Neuronal stem cell (in vitro differentiated cells): ENCODE data around the gene PNMA5.

Source experiments
- DNase-seq: peaks from one replicate; pipeline ENCODE4 v3.0.0-alpha.2; 2013; ENCODE audit warnings: low spot score
- H2AFZ ChIP-seq: one replicate; pipeline ENCODE4 v1.6.1; 2013; ENCODE audit warnings: mild to moderate bottlenecking, low read length, inconsistent platforms
- H2AK5ac ChIP-seq: 2 replicates; pipeline ENCODE4 v1.6.1; 2013; ENCODE audit warnings: low read depth, mild to moderate bottlenecking, inconsistent platforms, low read length, moderate library complexity, mixed read lengths
- H2BK120ac ChIP-seq: 2 replicates; pipeline ENCODE4 v1.6.1; 2013; ENCODE audit warnings: low read depth, mild to moderate bottlenecking, inconsistent platforms, low read length, moderate library complexity, mixed read lengths
- H2BK12ac ChIP-seq: one replicate; pipeline ENCODE4 v1.6.1; 2013; ENCODE audit warnings: low read length, inconsistent platforms
- H2BK15ac ChIP-seq: 2 replicates; pipeline ENCODE4 v1.6.1; 2013; ENCODE audit warnings: mild to moderate bottlenecking, low read length, inconsistent platforms, mixed read lengths
- H2BK5ac ChIP-seq: one replicate; pipeline ENCODE4 v1.6.1; 2013; ENCODE audit warnings: inconsistent platforms, mild to moderate bottlenecking, low read length, moderate library complexity
- H3K14ac ChIP-seq: one replicate; pipeline ENCODE4 v1.6.1; 2013; ENCODE audit warnings: low read length, inconsistent platforms
- H3K18ac ChIP-seq: 2 replicates; pipeline ENCODE4 v1.6.1; 2013; ENCODE audit warnings: low read length, inconsistent platforms
- H3K23ac ChIP-seq: 2 replicates; pipeline ENCODE4 v1.6.1; 2013; ENCODE audit warnings: low read depth, mild to moderate bottlenecking, mixed read lengths, low read length, inconsistent platforms; ENCODE audit not compliant: poor library complexity
- H3K27ac ChIP-seq: replicated peaks from 3 replicates; pipeline ENCODE4 v1.5.1; 2013; ENCODE audit warnings: low read length, inconsistent platforms
- H3K27me3 ChIP-seq, 3 experiments: 2 replicates each; pipeline ENCODE4 v1.6.1; 2013; ENCODE audit warnings: low read length in 3 of 3, mild to moderate bottlenecking in 2 of 3, inconsistent platforms in 1 of 3, low read depth in 1 of 3, mixed read lengths in 1 of 3, moderate library complexity in 1 of 3; ENCODE audit not compliant: control insufficient read depth in 3 of 3, insufficient read depth in 3 of 3
- H3K36me3 ChIP-seq, 2 donors: replicated peaks in 1 of 2; 2 replicates each; pipeline ENCODE4 v1.6.1; 2013; ENCODE audit warnings: low read length in 2 of 2; ENCODE audit not compliant: control insufficient read depth in 2 of 2, insufficient read depth in 2 of 2
- H3K4ac ChIP-seq: 2 replicates; pipeline ENCODE4 v1.6.1; 2013; ENCODE audit warnings: inconsistent platforms, mild to moderate bottlenecking, low read length, moderate library complexity
- H3K4me1 ChIP-seq, 2 donors: 1 replicate in 1 of 2; 2 replicates in 1 of 2; pipeline ENCODE4 v1.6.1; 2013; ENCODE audit warnings: low read length in 2 of 2, low read depth in 1 of 2; ENCODE audit not compliant: control insufficient read depth in 2 of 2, insufficient read depth in 1 of 2
- H3K4me2 ChIP-seq: one replicate; pipeline ENCODE4 v1.6.1; 2013; ENCODE audit warnings: mild to moderate bottlenecking, low read length, inconsistent platforms; ENCODE audit not compliant: insufficient read depth, poor library complexity, severe bottlenecking
- H3K4me3 ChIP-seq, 2 donors: 2 replicates each; pipeline ENCODE4 v1.5.1; 2013; ENCODE audit warnings: low read length in 2 of 2, mild to moderate bottlenecking in 2 of 2, inconsistent platforms in 1 of 2, moderate library complexity in 1 of 2
- H3K79me1 ChIP-seq: one replicate; pipeline ENCODE4 v1.6.1; 2013; ENCODE audit warnings: low read depth, mild to moderate bottlenecking, inconsistent platforms, low read length, moderate library complexity
- H3K9ac ChIP-seq: one replicate; pipeline ENCODE4 v1.6.1; 2013; ENCODE audit warnings: mild to moderate bottlenecking, low read depth, low read length, inconsistent platforms; ENCODE audit not compliant: poor library complexity
- H3K9me3 ChIP-seq, 2 donors: replicated peaks in 1 of 2; 2 replicates each; pipeline versions ENCODE3 to v1.6.1; 2013; ENCODE audit warnings: low read length in 2 of 2, mild to moderate bottlenecking in 2 of 2, inconsistent platforms in 1 of 2, low read depth in 1 of 2, mixed read lengths in 1 of 2, moderate library complexity in 1 of 2; ENCODE audit not compliant: control insufficient read depth in 2 of 2, insufficient read depth in 1 of 2
- H4K8ac ChIP-seq: one replicate; pipeline ENCODE4 v1.6.1; 2013; ENCODE audit warnings: low read depth, mild to moderate bottlenecking, inconsistent platforms, low read length, moderate library complexity
- H4K91ac ChIP-seq: one replicate; pipeline ENCODE4 v1.6.1; 2013; ENCODE audit warnings: low read length, low read depth, mild to moderate bottlenecking, inconsistent platforms; ENCODE audit not compliant: poor library complexity
- WGBS, 2 donors: extraction: QIAGEN DNeasy Blood & Tissue Kit; methylation state at CpG; one replicate each; pipeline ENCODE4 v1.1.7; 2013; ENCODE audit warnings: missing lambda C conversion rate in 2 of 2, mixed read lengths in 1 of 2; ENCODE audit not compliant: insufficient read length in 2 of 2, insufficient replicate concordance in 1 of 2; ENCODE audit errors: extremely low coverage in 2 of 2; 5-methylcytosine and 5-hydroxymethylcytosine counted together

The PNMA5 gene

GRCh38 chrX:152968193-152968592 lies 25.7 kb downstream of the PNMA5 start:
- H3K14ac ChIP-seq = no peak overlapping the region
- H2BK5ac ChIP-seq = no peak overlapping the region
- H2BK15ac ChIP-seq = no peak overlapping the region
- H3K4me1 ChIP-seq = no peaks in the 10 kb centered on the region
- no peak overlapping the region for H3K23ac ChIP-seq
- peaks cover 0 to 2% of the 10 kb centered on the region in 2 donors for H3K36me3 ChIP-seq
- no peak overlapping the region for H2BK120ac ChIP-seq
- no peak overlapping the region for H3K4ac ChIP-seq
- H2AFZ ChIP-seq = no peak overlapping the region
- no peak overlapping the region for H2AK5ac ChIP-seq
- H3K4me2 ChIP-seq = no peak overlapping the region
- H4K91ac ChIP-seq = no peak overlapping the region
- no peak overlapping the region for H3K18ac ChIP-seq
- no CpG with 5 or more reads among the region's 2 CpGs for WGBS, 2 donors
- no peak overlapping the region for H2BK12ac ChIP-seq
- H3K27ac ChIP-seq = no peak overlapping the region
- no peak overlapping the region for H3K4me3 ChIP-seq
- H3K9me3 ChIP-seq = no peaks in the 10 kb centered on the region
- H3K9ac ChIP-seq = no peak overlapping the region
- no peak overlapping the region for H4K8ac ChIP-seq
- peaks cover 0 to 29% (median 0%) of the 10 kb centered on the region in 3 experiments for H3K27me3 ChIP-seq
- no peak for DNase-seq
- no peaks in the 10 kb centered on the region for H3K79me1 ChIP-seq

DNA sequence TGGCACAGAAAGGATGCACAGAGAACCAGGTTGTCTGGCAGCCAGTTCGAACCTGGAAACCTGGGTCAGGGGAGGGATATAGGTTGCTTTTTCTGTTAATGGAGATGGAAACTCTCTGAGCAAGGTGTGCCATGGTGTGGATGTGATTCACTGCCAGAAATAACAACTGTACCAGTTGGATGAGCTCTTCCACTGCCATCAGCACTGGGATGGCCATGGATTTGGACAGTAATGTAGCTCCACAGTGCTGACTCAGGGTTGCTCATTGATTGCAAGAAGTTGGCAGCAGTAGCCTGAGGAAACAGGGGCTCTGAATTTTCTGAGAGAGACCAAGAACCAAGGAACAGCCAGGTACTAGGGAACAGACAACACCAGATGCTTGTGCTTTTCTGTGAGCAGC lies 33.8 kb downstream of the PNMA5 start:
- Histone ChIP-seq H3K27ac (no peak overlapping the region), H4K91ac (no peak overlapping the region), H2BK12ac (no peak overlapping the region), H3K9ac (no peak overlapping the region), H3K4me2 (no peak overlapping the region), H3K9me3 (no peaks in the 10 kb centered on the region), H3K23ac (no peak overlapping the region), H2BK120ac (no peak overlapping the region), H3K79me1 (no peaks in the 10 kb centered on the region), H2AK5ac (no peak overlapping the region), H2BK5ac (no peak overlapping the region), H3K4ac (no peak overlapping the region), H3K4me3 (no peak overlapping the region), H2AFZ (no peak overlapping the region), H3K18ac (no peak overlapping the region), H4K8ac (no peak overlapping the region), H3K36me3 (no peaks in the 10 kb centered on the region), H2BK15ac (no peak overlapping the region), H3K27me3 (peaks cover 0 to 22% (median 0%) of the 10 kb centered on the region in 3 experiments), H3K14ac (no peak overlapping the region), H3K4me1 (no peaks in the 10 kb centered on the region)
- WGBS, 2 donors = no CpG with 5 or more reads among the region's 1 CpG
- no peak for DNase-seq

GRCh38 chrX:152959626-152960025 lies 34.3 kb downstream of the PNMA5 start:
- Histone ChIP-seq H3K14ac (no peak overlapping the region), H3K4me2 (no peak overlapping the region), H2BK5ac (no peak overlapping the region), H3K27me3 (peaks cover 0 to 24% (median 0%) of the 10 kb centered on the region in 3 experiments), H2BK15ac (no peak overlapping the region), H3K9me3 (no peaks in the 10 kb centered on the region), H4K8ac (no peak overlapping the region), H3K18ac (no peak overlapping the region), H3K79me1 (no peaks in the 10 kb centered on the region), H3K9ac (no peak overlapping the region), H2BK120ac (no peak overlapping the region), H2BK12ac (no peak overlapping the region), H3K36me3 (no peaks in the 10 kb centered on the region), H3K27ac (no peak overlapping the region), H2AK5ac (no peak overlapping the region), H3K4me3 (no peak overlapping the region), H3K4ac (no peak overlapping the region), H4K91ac (no peak overlapping the region), H2AFZ (peak overlapping the region; percentile 82), H3K4me1 (no peaks in the 10 kb centered on the region), H3K23ac (no peak overlapping the region)
- no peak for DNase-seq
- WGBS, 2 donors = no CpG with 5 or more reads among the region's 6 CpGs

GRCh38 chrX:152958524-152959465 lies 35.1 kb downstream of the PNMA5 start:
- Histone ChIP-seq H3K36me3 (no peaks in the 10 kb centered on the region), H3K27ac (no peak overlapping the region), H2AFZ (peak overlapping the region; percentile 82), H2AK5ac (no peak overlapping the region), H3K27me3 (peaks cover 0 to 26% (median 0%) of the 10 kb centered on the region in 3 experiments), H4K8ac (no peak overlapping the region), H3K4ac (no peak overlapping the region), H3K23ac (no peak overlapping the region), H3K9ac (no peak overlapping the region), H4K91ac (no peak overlapping the region), H2BK5ac (no peak overlapping the region), H2BK15ac (no peak overlapping the region), H3K9me3 (no peaks in the 10 kb centered on the region), H3K4me1 (no peaks in the 10 kb centered on the region), H3K79me1 (no peaks in the 10 kb centered on the region), H2BK120ac (no peak overlapping the region), H3K14ac (no peak overlapping the region), H3K4me3 (no peak overlapping the region), H3K18ac (peak overlapping the region; percentile 38), H2BK12ac (no peak overlapping the region), H3K4me2 (peak overlapping the region; percentile 18)
- DNase-seq = peak; percentile 81
- no CpG with 5 or more reads among the region's 53 CpGs for WGBS, 2 donors
